HG03097 (cell line): ENCODE results near the gene TXNDC2.

Source experiments
- ATAC-seq: cut with Tn5 transposase; IDR thresholded peaks from one replicate; pipeline ENCODE4 v1.9.1; 2021; ENCODE audit not compliant: unreplicated experiment, low FRiP score

TXNDC2 gene

GRCh38 chr18:9859232-9859631 is 26.5 kb upstream of the TXNDC2 start:
- no peak for ATAC-seq

- no peak for ATAC-seq
These were observed 25.1 kb upstream of the TXNDC2 start for GRCh38 chr18:9860682-9861081.

GRCh38 chr18:9861157-9861556 is 24.6 kb upstream of the TXNDC2 start:
- ATAC-seq = peak; percentile 79

DNA sequence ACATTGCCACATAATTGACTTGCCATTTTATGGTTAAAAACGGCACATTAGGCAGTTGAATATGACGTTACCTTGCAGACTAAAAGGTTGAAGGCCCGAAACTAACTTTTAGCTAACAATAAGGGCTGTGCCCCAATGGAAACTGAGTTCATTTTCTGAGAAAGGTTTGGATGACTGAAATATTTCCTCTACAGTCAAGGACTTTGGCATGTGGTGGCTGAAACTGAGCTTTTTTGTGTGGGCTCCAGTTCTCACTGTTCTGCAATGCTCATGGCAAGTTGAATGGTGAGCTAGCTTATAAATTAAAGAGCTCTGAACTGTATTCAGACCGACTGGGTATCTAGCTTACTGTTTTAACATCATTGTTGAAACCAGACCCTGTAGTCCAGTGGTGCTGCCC is 23.8 kb upstream of the TXNDC2 start:
- ATAC-seq = no peak

DNA sequence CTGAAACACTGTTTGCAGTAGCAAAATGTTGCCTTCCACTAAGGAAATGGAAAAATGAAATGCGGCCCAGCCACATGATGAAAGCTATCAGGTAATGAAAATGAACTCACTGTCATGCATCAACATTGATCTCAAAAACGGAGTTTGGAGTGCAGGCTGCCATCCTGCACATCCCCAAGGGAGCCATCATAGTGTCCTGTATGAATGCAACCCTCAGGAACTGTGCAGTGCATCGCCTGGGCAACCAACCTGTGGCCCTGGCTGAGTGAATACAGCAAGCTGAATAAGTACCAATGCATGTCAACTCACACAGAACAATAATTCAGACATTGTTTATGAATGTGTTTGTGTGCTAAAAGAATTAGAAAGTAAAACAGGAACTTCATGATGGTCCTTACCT is 23.1 kb upstream of the TXNDC2 start:
- no peak for ATAC-seq

DNA sequence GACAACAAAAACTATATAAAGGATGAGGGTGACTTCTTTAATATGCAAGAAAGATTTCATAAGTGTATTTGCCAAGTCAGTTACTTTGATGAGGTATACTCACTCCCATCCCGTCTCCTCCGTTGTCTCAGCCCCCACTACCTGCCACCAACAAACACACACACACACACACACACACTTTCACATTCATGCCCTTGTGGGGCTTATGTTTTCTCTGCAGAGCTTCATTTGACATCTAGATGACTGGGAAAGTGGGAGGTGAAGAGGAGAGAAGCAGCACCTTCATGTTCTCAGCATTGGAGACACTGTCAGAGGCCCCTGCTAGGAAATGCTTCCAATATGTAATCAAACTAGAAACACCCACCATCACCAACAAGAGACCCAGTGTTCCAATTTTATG is 22.5 kb upstream of the TXNDC2 start:
- no peak for ATAC-seq

- ATAC-seq = no peak
These were observed 19.8 kb upstream of the TXNDC2 start for GRCh38 chr18:9865764-9866490.

- ATAC-seq = no peak
These were observed 19.1 kb upstream of the TXNDC2 start for GRCh38 chr18:9866627-9867026.

GRCh38 chr18:9867071-9867594 is 18.6 kb upstream of the TXNDC2 start:
- no peak for ATAC-seq

DNA sequence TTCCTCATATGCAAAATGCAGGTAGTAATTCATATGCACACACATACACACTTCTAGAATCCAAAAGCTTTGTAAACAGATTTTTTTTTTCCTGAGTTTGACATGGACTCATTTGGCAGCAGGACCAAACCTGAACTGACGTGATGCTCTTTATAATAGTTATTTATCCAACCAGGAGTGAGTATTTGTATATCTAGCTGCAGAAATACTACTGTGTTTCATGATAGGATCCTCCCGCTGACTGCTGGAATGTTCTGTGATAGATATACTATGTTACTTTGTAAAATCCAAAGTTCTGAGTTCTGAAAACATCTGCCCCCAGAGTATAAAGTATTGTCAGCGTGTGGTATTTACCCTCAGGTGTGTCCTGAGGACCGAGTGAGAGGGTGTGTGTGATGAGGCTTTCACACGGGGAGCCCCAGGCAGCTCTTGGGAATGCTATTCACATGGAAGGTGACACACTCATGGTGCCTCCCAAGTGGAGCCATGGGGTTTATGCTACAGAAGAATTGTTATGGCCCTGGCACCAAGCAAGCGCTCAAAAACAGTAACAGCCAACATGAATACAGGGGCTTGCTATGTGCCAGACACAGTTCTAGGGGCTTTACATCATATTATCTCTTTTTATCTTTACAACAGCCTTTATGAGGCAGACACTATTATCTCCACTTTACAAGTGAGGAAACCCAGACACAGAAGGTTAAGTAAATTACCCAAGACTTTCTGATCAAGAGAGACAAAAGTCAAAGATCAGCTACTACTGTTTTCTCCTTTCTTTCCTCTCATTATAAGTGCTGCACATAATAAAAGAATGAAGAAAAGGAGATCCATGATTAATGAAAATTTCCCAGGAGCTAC is 16.7 kb upstream of the TXNDC2 start:
- ATAC-seq = no peak

DNA sequence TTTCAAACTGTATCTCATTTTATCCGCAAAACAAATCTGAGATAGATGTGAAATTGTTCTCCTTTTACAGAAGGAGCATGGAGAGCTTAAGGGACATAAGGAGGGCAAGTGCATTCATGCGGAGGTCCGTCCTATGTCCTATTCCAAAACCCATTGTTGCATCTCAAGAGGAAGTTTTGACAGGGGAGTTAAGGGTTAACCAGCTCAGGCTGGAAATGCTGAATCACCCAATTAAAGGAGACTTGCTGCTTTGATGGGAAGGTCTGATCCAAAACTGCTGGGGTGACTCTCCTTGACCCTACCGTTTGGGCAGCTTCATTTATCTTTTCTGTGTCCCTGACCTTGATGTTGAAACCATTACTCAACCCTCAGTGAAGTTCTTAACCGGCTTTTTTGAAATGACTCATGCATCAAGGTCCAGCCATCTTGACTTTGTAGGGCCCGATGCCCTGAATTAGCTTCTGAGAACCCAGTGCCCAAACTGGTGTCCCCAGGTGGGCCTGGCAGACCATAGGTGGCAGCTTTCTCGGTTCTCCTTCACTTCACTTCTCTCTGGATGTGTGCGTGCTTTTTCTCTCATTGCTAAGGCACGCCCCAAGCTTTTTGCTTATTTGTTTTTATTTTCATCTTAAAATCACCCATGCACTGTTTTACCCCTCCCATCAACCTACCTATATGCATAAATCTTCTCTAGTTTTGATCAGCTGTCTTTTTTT is 15.9 kb upstream of the TXNDC2 start:
- ATAC-seq = no peak

- no peak for ATAC-seq
These were observed 15.3 kb upstream of the TXNDC2 start for GRCh38 chr18:9870431-9871008.

DNA sequence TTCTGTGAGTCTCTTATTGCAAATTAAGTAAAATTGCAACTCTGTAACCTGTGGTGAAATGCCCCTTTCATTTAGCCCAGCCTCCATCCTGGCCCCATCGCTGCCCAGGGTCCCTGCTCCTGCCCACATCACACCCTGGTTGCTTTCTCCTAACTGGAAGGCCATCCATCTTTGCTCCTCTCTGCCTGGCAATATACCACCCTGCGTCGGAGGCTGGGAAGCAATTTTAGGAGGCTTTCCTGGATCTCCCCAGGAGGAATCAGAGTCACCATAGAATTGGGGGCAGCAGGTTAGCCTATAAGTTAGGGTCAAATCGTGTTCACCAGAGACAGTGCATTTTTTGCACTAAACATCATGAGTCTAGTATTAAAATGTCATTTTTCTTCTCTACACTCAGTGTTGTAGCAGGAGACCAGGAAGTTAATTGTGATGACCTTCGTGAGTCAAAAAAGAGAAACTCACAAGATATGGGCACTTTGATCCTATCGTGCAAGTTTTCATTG is 14.5 kb upstream of the TXNDC2 start:
- no peak for ATAC-seq

GRCh38 chr18:9872823-9873222 is 12.9 kb upstream of the TXNDC2 start:
- no peak for ATAC-seq

DNA sequence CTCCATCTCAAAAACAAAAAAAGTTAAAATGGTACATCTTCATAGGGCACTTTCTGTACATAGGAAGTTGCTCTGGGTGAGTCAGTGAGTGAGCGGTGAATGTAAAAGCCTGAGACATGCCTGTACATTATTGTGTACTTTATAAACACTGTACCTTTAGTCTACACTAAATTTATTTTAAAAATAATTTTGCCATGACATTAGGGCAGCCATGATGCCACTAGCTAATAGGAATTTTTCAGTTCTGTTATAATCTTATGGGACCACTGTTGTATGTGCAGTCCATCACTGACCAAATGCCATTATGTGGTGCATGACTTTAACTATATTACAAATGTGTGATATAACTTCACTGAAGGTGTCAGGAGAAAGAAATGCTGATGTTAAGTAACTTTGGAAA is 11.0 kb upstream of the TXNDC2 start:
- no peak for ATAC-seq

DNA sequence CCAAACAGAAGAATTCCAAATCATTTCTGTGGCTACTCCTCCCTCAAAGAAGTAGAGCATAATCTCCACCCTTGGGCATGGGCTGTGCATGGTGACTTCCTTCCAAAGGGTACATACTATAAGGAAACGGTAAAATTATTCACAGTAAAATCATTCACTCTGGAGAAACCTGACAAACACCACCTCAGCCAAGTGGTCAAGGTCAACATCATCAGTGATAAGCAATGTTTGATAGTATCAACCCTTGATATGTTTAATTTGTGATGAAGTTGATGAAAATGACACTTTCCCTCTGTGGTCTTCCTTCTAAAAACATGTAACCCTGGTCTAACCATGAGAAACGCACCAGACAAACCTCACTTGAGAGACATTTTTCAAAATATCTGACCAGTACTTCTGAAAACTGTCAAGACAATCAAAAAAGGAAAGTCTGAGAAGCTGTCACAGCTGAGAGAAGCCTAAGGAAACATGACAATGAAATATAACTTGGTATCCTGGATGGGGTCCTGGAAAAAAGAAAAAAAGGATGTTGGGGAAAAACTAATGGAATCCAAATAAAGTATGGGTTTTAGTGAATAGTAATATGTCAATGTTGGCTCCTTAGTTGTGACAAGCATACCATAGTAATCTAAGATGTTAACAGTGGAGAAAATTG is 9.4 kb upstream of the TXNDC2 start:
- ATAC-seq = no peak

DNA sequence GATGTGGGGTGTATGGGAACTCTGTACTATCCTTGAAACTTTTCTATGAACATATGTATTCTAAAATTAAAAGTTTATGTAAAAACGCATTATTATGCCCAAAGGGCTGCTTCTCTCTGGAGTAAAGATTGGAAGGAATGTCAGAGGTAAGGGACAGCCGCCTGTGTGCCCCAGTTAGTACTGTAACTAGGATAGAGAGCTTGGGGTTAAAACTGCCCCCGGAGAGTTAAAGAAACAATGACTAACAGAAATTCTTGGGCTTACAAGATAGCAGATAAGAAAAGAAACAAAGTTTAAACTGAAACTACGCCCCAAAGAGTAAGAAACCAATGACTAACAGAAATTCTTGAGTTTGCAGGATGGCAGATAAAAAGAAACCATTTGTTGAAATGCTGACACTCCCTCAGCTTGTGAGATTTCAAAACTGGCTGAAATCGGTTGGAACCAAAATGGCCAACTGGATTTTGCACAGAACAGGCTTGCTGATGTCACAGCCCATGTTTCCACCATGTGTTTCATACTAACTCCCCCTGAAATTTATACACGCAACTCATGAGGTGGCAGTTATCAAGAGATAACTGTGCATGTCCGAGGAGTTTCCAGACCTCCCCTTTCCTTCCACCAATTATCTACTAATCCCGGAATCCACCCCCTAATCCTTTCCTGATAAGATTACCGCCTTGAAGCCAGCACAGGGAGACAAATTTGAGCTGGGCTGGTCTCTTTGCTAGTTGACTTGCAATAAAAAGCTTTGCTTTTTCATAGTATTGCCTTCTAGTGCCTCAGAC is 8.7 kb upstream of the TXNDC2 start:
- ATAC-seq = no peak

DNA sequence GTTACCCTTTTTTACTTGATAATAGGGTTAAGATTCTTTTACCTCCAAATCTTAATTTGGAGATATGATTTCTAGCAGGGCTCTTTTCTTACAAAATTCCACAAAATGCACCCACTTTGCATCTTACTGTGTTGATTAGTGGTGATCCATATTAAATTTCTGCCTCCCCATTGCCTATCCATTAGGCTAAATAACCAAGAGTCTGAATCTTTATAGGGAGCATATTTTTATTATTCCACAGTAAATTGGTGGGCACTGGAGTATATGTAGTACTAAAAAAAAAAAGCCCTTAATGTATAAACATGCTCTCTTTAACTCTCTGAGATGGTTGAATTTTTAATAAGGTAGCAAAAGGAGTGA is 8.1 kb upstream of the TXNDC2 start:
- no peak for ATAC-seq

DNA sequence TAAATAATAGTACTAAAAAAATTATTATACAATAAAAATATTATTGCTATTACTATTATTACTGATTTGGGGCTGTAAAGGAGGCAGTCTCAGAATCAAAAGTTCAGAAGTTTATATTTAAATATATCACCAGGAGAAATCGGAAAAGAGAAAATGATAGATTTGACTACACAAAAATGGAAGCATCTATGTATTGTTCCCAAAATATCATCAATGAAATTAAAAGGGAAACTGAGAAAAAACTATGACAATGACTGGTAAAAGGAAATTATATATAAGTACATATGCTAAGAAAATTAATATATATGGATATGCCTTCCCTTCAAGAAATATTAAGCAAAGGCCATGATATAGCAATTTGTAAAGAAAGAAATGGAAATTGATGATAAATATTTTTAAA is 7.7 kb upstream of the TXNDC2 start:
- ATAC-seq = no peak
